Measurements from ENCODE around the gene FAM120B.
"Not testable (repeated sequence)": the region's sequence is repeated elsewhere in the genome, so short reads cannot be mapped to it uniquely, and the experiment has no call there.

Gene FAM120B

GRCh38 chr6:170355190-170355589, 48.6 kb downstream of the FAM120B start:
- DNase-seq (ENCODE audit: low read depth in 2 of 3, low spot score in 2 of 3), result not testable (repeated sequence)

- no peak for DNase-seq (ENCODE audit: low read depth in 2 of 3, low spot score in 2 of 3)
These were observed 49.1 kb downstream of the FAM120B start for GRCh38 chr6:170355661-170356060.

- no peak for DNase-seq (ENCODE audit: low read depth in 2 of 3, low spot score in 2 of 3)
These were observed 51.3 kb downstream of the FAM120B start for GRCh38 chr6:170357812-170358211.

GRCh38 chr6:170358496-170358895, 51.9 kb downstream of the FAM120B start:
- DNase-seq (ENCODE audit: low read depth in 2 of 3, low spot score in 2 of 3), result no peak

GRCh38 chr6:170360476-170360875, 53.9 kb downstream of the FAM120B start:
- DNase-seq (ENCODE audit: low read depth in 2 of 3, low spot score in 2 of 3), result no peak

GRCh38 chr6:170361335-170361734, 54.8 kb downstream of the FAM120B start:
- no peak for DNase-seq (ENCODE audit: low read depth in 2 of 3, low spot score in 2 of 3)

- DNase-seq (ENCODE audit: low read depth in 2 of 3, low spot score in 2 of 3), result no peak
These were observed 55.6 kb downstream of the FAM120B start for GRCh38 chr6:170362121-170362520.

- no peak for DNase-seq (ENCODE audit: low read depth in 2 of 3, low spot score in 2 of 3)
These were observed 56.7 kb downstream of the FAM120B start for GRCh38 chr6:170363255-170363654.

- DNase-seq (ENCODE audit: low read depth in 2 of 3, low spot score in 2 of 3), result no peak
These were observed 58.6 kb downstream of the FAM120B start for GRCh38 chr6:170365121-170365520.

- no peak for DNase-seq (ENCODE audit: low read depth in 2 of 3, low spot score in 2 of 3)
These were observed 59.0 kb downstream of the FAM120B start for GRCh38 chr6:170365593-170365992.

- no peak for DNase-seq (ENCODE audit: low read depth in 2 of 3, low spot score in 2 of 3)
These were observed 59.8 kb downstream of the FAM120B start for GRCh38 chr6:170366248-170366960.

- DNase-seq (ENCODE audit: low read depth in 2 of 3, low spot score in 2 of 3), result no peak
These were observed 60.7 kb downstream of the FAM120B start for GRCh38 chr6:170367241-170367640.

GRCh38 chr6:170368544-170368943, 62.0 kb downstream of the FAM120B start:
- DNase-seq (ENCODE audit: low read depth in 2 of 3, low spot score in 2 of 3), result no peak

- no peak for DNase-seq (ENCODE audit: low read depth in 2 of 3, low spot score in 2 of 3)
These were observed 62.8 kb downstream of the FAM120B start for GRCh38 chr6:170369403-170369802.

GRCh38 chr6:170370416-170370815, 63.9 kb downstream of the FAM120B start:
- DNase-seq (ENCODE audit: low read depth in 2 of 3, low spot score in 2 of 3), result no peak

- DNase-seq (ENCODE audit: low read depth in 2 of 3, low spot score in 2 of 3), result no peak
These were observed 64.5 kb downstream of the FAM120B start for GRCh38 chr6:170371080-170371479.

GRCh38 chr6:170371588-170371987, 65.0 kb downstream of the FAM120B start:
- no peak for DNase-seq (ENCODE audit: low read depth in 2 of 3, low spot score in 2 of 3)

GRCh38 chr6:170372380-170373325, 66.1 kb downstream of the FAM120B start:
- no peak for DNase-seq (ENCODE audit: low read depth in 2 of 3, low spot score in 2 of 3)

- DNase-seq (ENCODE audit: low read depth in 2 of 3, low spot score in 2 of 3), result no peak
These were observed 68.2 kb downstream of the FAM120B start for GRCh38 chr6:170374571-170375444.

- no peak for DNase-seq (ENCODE audit: low read depth in 2 of 3, low spot score in 2 of 3)
These were observed 69.1 kb downstream of the FAM120B start for GRCh38 chr6:170375661-170376060.

- no peak for DNase-seq (ENCODE audit: low read depth in 2 of 3, low spot score in 2 of 3)
These were observed 70.0 kb downstream of the FAM120B start for GRCh38 chr6:170376386-170377043.

Measured in activated CD8-positive, alpha-beta memory T cell treated with anti-CD3 and anti-CD28 coated beads for 48 hours (primary cell).